SU-DHL-6 (cell line): ENCODE results near the gene ACLY.
"Not testable (repeated sequence)": the region's sequence is repeated elsewhere in the genome, so short reads cannot be mapped to it uniquely, and the experiment has no call there.

Experiments
- H2AFZ ChIP-seq: fragments of 200-600 bp; sonication (generic); 2 replicates; pipeline ENCODE4 v1.6.1; 2014; ENCODE audit warnings: low read depth, mild to moderate bottlenecking, moderate library complexity, mixed read lengths, antibody characterized with exemption, low read length; ENCODE audit not compliant: severe bottlenecking
- H3F3A ChIP-seq: fragments of 200-600 bp; shearing (Covaris generic); 2 replicates; pipeline ENCODE4 v1.6.0; 2016; ENCODE audit warnings: antibody characterized with exemption, mild to moderate bottlenecking; ENCODE audit not compliant: insufficient read depth
- H3K27ac ChIP-seq: fragments of 200-600 bp; sonication (generic); 2 replicates; pipeline ENCODE4 v1.5.1; 2016; ENCODE audit warnings: low read depth, mild to moderate bottlenecking, low read length, moderate library complexity, mixed read lengths
- H3K27me3 ChIP-seq: fragments of 200-600 bp; sonication (generic), shearing (Covaris generic); 2 replicates; pipeline ENCODE4 v1.6.0; 2014; ENCODE audit warnings: mild to moderate bottlenecking, low read length
- H3K36me3 ChIP-seq: fragments of 200-600 bp; sonication (generic); 2 replicates; pipeline ENCODE4 v1.6.1; 2014; ENCODE audit warnings: mild to moderate bottlenecking, low read length, mixed read lengths
- H3K4me2 ChIP-seq: fragments of 300-600, 200-600 bp; shearing (Covaris generic), sonication (generic); 2 replicates; pipeline ENCODE4 v1.6.0; 2014; ENCODE audit warnings: low read length, low read depth, mild to moderate bottlenecking; ENCODE audit not compliant: poor library complexity, severe bottlenecking
- H3K4me3 ChIP-seq: fragments of 200-600 bp; sonication (generic); 2 replicates; pipeline ENCODE4 v1.5.1; 2014; ENCODE audit warnings: antibody characterized with exemption, low read length, mild to moderate bottlenecking, mixed read lengths; ENCODE audit not compliant: insufficient read depth, poor library complexity, severe bottlenecking
- H3K79me2 ChIP-seq: fragments of 200-600 bp; sonication (generic); 2 replicates; pipeline ENCODE4 v1.6.1; 2014; ENCODE audit warnings: mild to moderate bottlenecking, low read length, moderate library complexity; ENCODE audit not compliant: insufficient read depth
- H3K9ac ChIP-seq: fragments of 200-600 bp; sonication (generic); 2 replicates; pipeline ENCODE4 v1.7.0; 2014; ENCODE audit warnings: mild to moderate bottlenecking, low read length
- H3K9me2 ChIP-seq: fragments of 200-600 bp; sonication (generic); replicated peaks from 2 replicates; pipeline ENCODE4 v1.6.1; 2014; ENCODE audit warnings: low read length; ENCODE audit not compliant: insufficient read depth
- H3K9me3 ChIP-seq: fragments of 200-600 bp; sonication (generic); 2 replicates; pipeline ENCODE4 v1.6.1; 2014; ENCODE audit warnings: low read length, mixed read lengths; ENCODE audit not compliant: insufficient read depth
- H4K20me1 ChIP-seq: fragments of 200-600 bp; sonication (generic); 2 replicates; pipeline ENCODE4 v1.6.1; 2014; ENCODE audit warnings: low read depth, mild to moderate bottlenecking, antibody characterized with exemption, low read length, moderate library complexity, mixed read lengths
- CTCF ChIP-seq: fragments of 200-600 bp; sonication (generic); IDR thresholded peaks from one replicate; pipeline ENCODE4 v1.5.1; 2017; ENCODE audit warnings: antibody characterized with exemption, mild to moderate bottlenecking, low read length, moderate library complexity; ENCODE audit not compliant: insufficient read depth, poor library complexity, severe bottlenecking
- EZH2phosphoT487 ChIP-seq: fragments of 200-600 bp; sonication (generic), shearing (Covaris generic); conservative IDR thresholded peaks from 2 replicates; pipeline ENCODE4 v1.6.1; 2018; ENCODE audit warnings: mild to moderate bottlenecking, antibody characterized with exemption, low read length, moderate library complexity, mixed read lengths

Gene ACLY

GRCh38 chr17:41849251-41849990 is 69.3 kb downstream of the ACLY start:
- H4K20me1 ChIP-seq: no peaks in the 10 kb centered on the region
- no peaks in the 10 kb centered on the region for H3K27me3 ChIP-seq
- H3K36me3 ChIP-seq: peaks cover 13% of the 10 kb centered on the region
- H3K27ac ChIP-seq: peak overlapping the region; percentile 87
- no peaks in the 10 kb centered on the region for H3K9me3 ChIP-seq
- H3K79me2 ChIP-seq: peaks cover 64% of the 10 kb centered on the region
- H3F3A ChIP-seq: peaks cover 49% of the 10 kb centered on the region
- no peaks in the 10 kb centered on the region for H3K9me2 ChIP-seq
- H3K4me2 ChIP-seq: peak overlapping the region; percentile 70
- TF ChIP-seq CTCF (no peak), EZH2phosphoT487 (no peak)
- no peak overlapping the region for H2AFZ ChIP-seq
- H3K9ac ChIP-seq: peak overlapping the region; percentile 29
- peak overlapping the region; percentile 13 for H3K4me3 ChIP-seq

- H3K9me3 ChIP-seq: no peaks in the 10 kb centered on the region
- TF ChIP-seq EZH2phosphoT487: no peak
- no peak for TF ChIP-seq CTCF
- H2AFZ ChIP-seq: no peak overlapping the region
- H3K36me3 ChIP-seq: peaks cover 9% of the 10 kb centered on the region
- no peak overlapping the region for H3K4me3 ChIP-seq
- H3K27me3 ChIP-seq: no peaks in the 10 kb centered on the region
- peaks cover 62% of the 10 kb centered on the region for H3K79me2 ChIP-seq
- peak overlapping the region; percentile 70 for H3K4me2 ChIP-seq
- H3K9me2 ChIP-seq: no peaks in the 10 kb centered on the region
- no peaks in the 10 kb centered on the region for H4K20me1 ChIP-seq
- H3F3A ChIP-seq: peaks cover 46% of the 10 kb centered on the region
- peak overlapping the region; percentile 87 for H3K27ac ChIP-seq
- H3K9ac ChIP-seq: peak overlapping the region; percentile 29
These were observed 70.0 kb downstream of the ACLY start for GRCh38 chr17:41848788-41849187.

DNA sequence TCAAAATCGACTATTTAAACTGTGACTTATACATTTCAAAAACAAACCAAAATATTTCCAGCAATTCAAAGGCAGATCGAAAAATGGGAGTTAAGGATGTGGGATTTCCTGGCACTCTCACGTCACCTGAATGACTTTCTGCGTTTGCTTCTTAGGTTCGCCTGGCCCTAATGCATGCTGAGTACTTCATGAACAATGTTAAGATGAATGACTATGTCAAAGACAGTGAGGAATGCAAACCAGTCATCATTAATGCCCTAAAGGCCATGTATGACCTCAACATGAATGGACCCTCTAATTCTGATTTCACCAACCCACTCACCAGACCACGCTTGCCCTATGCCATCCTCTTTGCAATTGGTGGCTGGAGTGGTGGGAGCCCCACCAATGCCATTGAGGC is 73.8 kb downstream of the ACLY start:
- Histone ChIP-seq H3K9me3 (no peaks in the 10 kb centered on the region), H3K27me3 (no peaks in the 10 kb centered on the region), H3K9ac (no peak overlapping the region), H3K9me2 (no peaks in the 10 kb centered on the region), H2AFZ (no peak overlapping the region), H3F3A (peaks cover 16% of the 10 kb centered on the region), H3K4me2 (no peak overlapping the region), H3K27ac (no peak overlapping the region), H3K4me3 (no peak overlapping the region), H3K79me2 (peaks cover 25% of the 10 kb centered on the region), H3K36me3 (no peaks in the 10 kb centered on the region), H4K20me1 (no peaks in the 10 kb centered on the region)
- TF ChIP-seq EZH2phosphoT487 (no peak), CTCF (no peak)

GRCh38 chr17:41840781-41841180 is 78.0 kb downstream of the ACLY start:
- H3K9me2 ChIP-seq, H3K9me3 ChIP-seq, H3K27me3 ChIP-seq, H4K20me1 ChIP-seq, H3K9ac ChIP-seq, H3F3A ChIP-seq, H2AFZ ChIP-seq, H3K4me2 ChIP-seq, H3K79me2 ChIP-seq, H3K27ac ChIP-seq, H3K36me3 ChIP-seq, H3K4me3 ChIP-seq: not testable (repeated sequence)

GRCh38 chr17:41839448-41839847 is 79.3 kb downstream of the ACLY start:
- not testable (repeated sequence) for H3F3A ChIP-seq, H3K4me2 ChIP-seq, H2AFZ ChIP-seq, H3K9ac ChIP-seq, H3K4me3 ChIP-seq, H3K9me3 ChIP-seq, H3K27ac ChIP-seq, H3K9me2 ChIP-seq, H3K79me2 ChIP-seq, H3K36me3 ChIP-seq, H3K27me3 ChIP-seq, H4K20me1 ChIP-seq
